Transverse colon (tissue), 4 donors: ENCODE measurements around the gene MINDY2. TPM values are rescaled to one million over a fixed set of nuclear protein-coding genes. Genes with fewer than 3 reads are reported as not detected.

Source experiments
- DNase-seq: peaks from one replicate; pipeline ENCODE4 v3.0.0-alpha.2; 2019
- H3K27ac ChIP-seq, 4 donors: fragments of 200-600 bp; sonication (generic); 2 replicates each; pipeline ENCODE4 v1.5.1; 2016 to 2018; ENCODE audit warnings: inconsistent platforms in 4 of 4
- H3K27me3 ChIP-seq: fragments of 200-600 bp; sonication (generic); 2 replicates; pipeline ENCODE4 v1.5.1; 2017; ENCODE audit warnings: inconsistent platforms
- H3K36me3 ChIP-seq, 4 donors: fragments of 200-600 bp; sonication (generic); 2 replicates each; pipeline ENCODE4 v1.5.1; 2017 to 2019; ENCODE audit warnings: inconsistent platforms in 4 of 4
- H3K4me1 ChIP-seq, 4 donors: fragments of 200-600 bp; sonication (generic); 2 replicates each; pipeline ENCODE4 v1.5.1; 2017 to 2020; ENCODE audit warnings: inconsistent platforms in 4 of 4
- H3K4me3 ChIP-seq, 4 donors: fragments of 200-600 bp; sonication (generic); 1 replicate in 1 of 4; 2 replicates in 3 of 4; pipeline versions ENCODE4 v1.5.1 to v1.6.1; 2017 to 2019; ENCODE audit warnings: inconsistent platforms in 4 of 4
- H3K9me3 ChIP-seq, 2 donors: fragments of 200-600 bp; sonication (generic); 2 replicates each; pipeline ENCODE4 v1.5.1; 2017 to 2019; ENCODE audit warnings: inconsistent platforms in 2 of 2
- CTCF ChIP-seq, 5 experiments: fragments of 200-600 bp in 3 of 5; fragments of 450-650 bp in 2 of 5; sonication (generic) in 3 of 5; IDR thresholded peaks; 1 replicate in 2 of 5; 2 replicates in 3 of 5; pipeline ENCODE4 v1.5.1; 2016 to 2017; ENCODE audit warnings: antibody characterized with exemption in 5 of 5, inconsistent platforms in 3 of 5, mild to moderate bottlenecking in 2 of 5, moderate library complexity in 1 of 5
- EP300 ChIP-seq: sonication (generic); formaldehyde crosslinking; IDR thresholded peaks from one replicate; pipeline ENCODE4 v1.6.1; 2017; ENCODE audit warnings: antibody characterized with exemption, low read depth
- POLR2A ChIP-seq: fragments of 450-650 bp; IDR thresholded peaks from one replicate; pipeline ENCODE4 v1.6.1; 2016; ENCODE audit warnings: antibody characterized with exemption, mild to moderate bottlenecking, moderate library complexity
- POLR2AphosphoS5 ChIP-seq, 3 donors: sonication (generic); formaldehyde crosslinking; IDR thresholded peaks; one replicate each; pipeline ENCODE4 v1.6.1; 2016; ENCODE audit warnings: antibody characterized with exemption in 3 of 3
- WGBS, 2 donors: methylation state at CpG; one replicate each; pipeline ENCODE4 v1.1.5; 2018; ENCODE audit warnings: low coverage in 1 of 2; 5-methylcytosine and 5-hydroxymethylcytosine counted together
- in situ Hi-C, 4 donors: fragments of 200-750 bp; cut with MboI; loops; one replicate each; pipeline versions ENCODE4 v1.15.0 to v1.15.1; 2017; ENCODE audit warnings: low sequenced_read_pairs in 3 of 4, low pct_ligation_motif_present in 1 of 4, low pct_unique_long_range_greater_than_20kb in 1 of 4
- intact Hi-C: fragments of 100-400 bp; cut with DNase I; formaldehyde crosslinking; loops from one replicate; pipeline ENCODE4 v1.15.1; 2023; ENCODE audit warnings: low total_unique reads
- total RNA-seq, 4 donors: library from RNA; depleted of rRNA; stranded (reverse); fragments of >200 nt; gene quantifications; one replicate each; pipeline ENCODE4 v1.1.0, GENCODE V29; 2016

Gene MINDY2
- total RNA-seq, 4 donors from 2014 or later, result 7.4 to 13.9 (median 12.0) TPM

GRCh38 chr15:58748852-58749531 lies 22.1 kb upstream of the MINDY2 start:
- 0% methylated on average over 40 of the region's 81 CpGs; no CpG with 5 or more reads in 1 of the 2 donors for WGBS, 2 donors
- Histone ChIP-seq H3K27ac (peak overlapping the region; percentile 97 to 99 (median 99)), H3K4me3 (peak overlapping the region; percentile 85 to 99 (median 95)), H3K36me3 (no peaks in the 10 kb centered on the region), H3K9me3 (no peaks in the 10 kb centered on the region), H3K4me1 (peaks cover 17 to 37% (median 26%) of the 10 kb centered on the region in 4 donors), H3K27me3 (no peaks in the 10 kb centered on the region)
- in situ Hi-C loops, result no loop called here
- DNase-seq, result peak; percentile 53
- intact Hi-C loops, result no loop called here
- TF ChIP-seq CTCF (IDR thresholded peaks at IDR 0.05), result no peak
- TF ChIP-seq POLR2A, result peak; percentile 11
- peak in 1 of 3 donors; percentile 10 for TF ChIP-seq POLR2AphosphoS5 (IDR thresholded peaks at IDR 0.05)

- H3K27ac ChIP-seq, result peak within 1 kb of the TSS; percentile 97 to 99 (median 99)
- peaks cover 17 to 37% (median 26%) of the 10 kb centered on the region in 4 donors for H3K4me1 ChIP-seq
- no peaks in the 10 kb centered on the region for H3K36me3 ChIP-seq
- peak within 1 kb of the TSS; percentile 85 to 99 (median 95) for H3K4me3 ChIP-seq
- intact Hi-C loops (no loop called here), in situ Hi-C loops (loop anchor here in 3 of 4 donors (10.0 to 25.0 kb wide), 3 partner anchors 485 to 512 kb away; no protein-coding TSS in a partner anchor)
- WGBS, 2 donors, result 0% methylated on average over 5 to 56 of the region's 62 CpGs
- no peaks in the 10 kb centered on the region for H3K27me3 ChIP-seq
- TF ChIP-seq EP300, result no peak
- TF ChIP-seq POLR2AphosphoS5 (IDR thresholded peaks at IDR 0.05), result peak; percentile 85 to 92 (median 91)
- TF ChIP-seq CTCF (IDR thresholded peaks at IDR 0.05), result no peak
- TF ChIP-seq POLR2A, result peak; percentile 93
- no peaks in the 10 kb centered on the region for H3K9me3 ChIP-seq
- peak; percentile 99 for DNase-seq
These were observed 21.4 kb upstream of the MINDY2 start, which contains the start of gene ADAM10 for GRCh38 chr15:58749532-58750337. Gene ADAM10 (minus strand): TSS chr15:58749707. CDS start chr15:58749534, 173 bp downstream.

GRCh38 chr15:58752716-58753115 lies 18.4 kb upstream of the MINDY2 start:
- H3K27me3 ChIP-seq, result no peaks in the 10 kb centered on the region
- TF ChIP-seq POLR2AphosphoS5 (IDR thresholded peaks at IDR 0.05), result no peak
- TF ChIP-seq EP300, result no peak
- TF ChIP-seq CTCF (IDR thresholded peaks at IDR 0.05), result no peak
- no peak for TF ChIP-seq POLR2A
- H3K4me3 ChIP-seq, result no peak overlapping the region
- H3K4me1 ChIP-seq, result peaks cover 3 to 14% (median 10%) of the 10 kb centered on the region in 4 donors
- WGBS, 2 donors, result 76 to 87% methylated on average over 3 of the region's 3 CpGs
- H3K27ac ChIP-seq, result no peak overlapping the region
- DNase-seq, result no peak
- H3K36me3 ChIP-seq, result no peaks in the 10 kb centered on the region
- intact Hi-C loops (no loop called here), in situ Hi-C loops (loop anchor here in 3 of 4 donors (10.0 to 25.0 kb wide), 3 partner anchors 488 to 515 kb away; no protein-coding TSS in a partner anchor)
- no peaks in the 10 kb centered on the region for H3K9me3 ChIP-seq

GRCh38 chr15:58755350-58755749 lies 15.8 kb upstream of the MINDY2 start:
- in situ Hi-C loops, result loop anchor here in 3 of 4 donors (10.0 to 25.0 kb wide), 3 partner anchors 491 to 518 kb away; no protein-coding TSS in a partner anchor
- Histone ChIP-seq H3K27me3 (no peaks in the 10 kb centered on the region), H3K4me1 (peaks cover 0 to 5% (median 2%) of the 10 kb centered on the region in 4 donors), H3K36me3 (no peaks in the 10 kb centered on the region), H3K4me3 (no peak overlapping the region), H3K9me3 (no peaks in the 10 kb centered on the region), H3K27ac (no peak overlapping the region)
- TF ChIP-seq EP300, result no peak
- TF ChIP-seq POLR2A, result no peak
- no peak for TF ChIP-seq POLR2AphosphoS5 (IDR thresholded peaks at IDR 0.05)
- no peak for TF ChIP-seq CTCF (IDR thresholded peaks at IDR 0.05)
- intact Hi-C loops, result no loop called here
- no peak for DNase-seq
- 99 to 100% methylated on average over 2 to 3 of the region's 3 CpGs for WGBS, 2 donors
